K562 (cell line): ENCODE results near the gene CCNL1. TPM values are rescaled to one million over a fixed set of nuclear protein-coding genes. Genes with fewer than 3 reads are reported as not detected.

Source experiments
- ARNT ChIP-seq, 2 experiments: fragments of 450-650 bp; IDR thresholded peaks; 2 replicates each; pipeline ENCODE4 v1.6.1; 2016; ENCODE audit warnings: mild to moderate bottlenecking in 1 of 2
- ATF1 ChIP-seq, 2 experiments: fragments of 450-650 bp in 1 of 2; IDR thresholded peaks; 2 replicates each; pipeline ENCODE4 v1.6.1; 2016; ENCODE audit warnings: missing compliant biosample characterization in 1 of 2, missing genetic modification characterization in 1 of 2
- CXXC5 ChIP-seq: fragments of 250-450 bp; sonication (Bioruptor Pico); IDR thresholded peaks from 2 replicates; pipeline ENCODE4 v1.8.0; 2022; ENCODE audit warnings: inconsistent platforms, mild to moderate bottlenecking, moderate library complexity
- PTRF ChIP-seq: fragments of 450-650 bp; IDR thresholded peaks from 2 replicates; pipeline ENCODE4 v1.6.1; 2016; ENCODE audit warnings: mild to moderate bottlenecking, missing genetic modification characterization, missing compliant biosample characterization
- ZBTB2 ChIP-seq: fragments of 450-650 bp; IDR thresholded peaks from 2 replicates; pipeline ENCODE4 v1.6.1; 2016; ENCODE audit warnings: antibody characterized with exemption
- ZNF512 ChIP-seq: IDR thresholded peaks from 2 replicates; pipeline ENCODE4 v1.6.1; 2016; ENCODE audit warnings: missing genetic modification characterization, missing compliant biosample characterization
- ZNF584 ChIP-seq: fragments of 200-800 bp; sonication (Bioruptor generic); IDR thresholded peaks from 2 replicates; pipeline ENCODE4 v1.6.1; 2016; ENCODE audit warnings: low read depth, mild to moderate bottlenecking, missing genetic modification characterization, missing compliant biosample characterization
- ZNF639 ChIP-seq, 2 experiments: fragments of 200-800 bp in 1 of 2; sonication (Bioruptor generic) in 1 of 2; sonication (generic) in 1 of 2; formaldehyde crosslinking in 1 of 2; IDR thresholded peaks in 1 of 2; conservative IDR thresholded peaks in 1 of 2; 2 replicates each; pipeline versions ENCODE4 v1.5.0 to v1.6.1; 2016 to 2020; ENCODE audit warnings: missing compliant biosample characterization in 1 of 2, missing genetic modification characterization in 1 of 2, missing genetic modification reagents in 1 of 2
- ZNF740 ChIP-seq, 3 experiments: fragments of 200-800 bp in 1 of 3; sonication (Bioruptor generic) in 1 of 3; sonication (generic) in 1 of 3; formaldehyde crosslinking in 1 of 3; IDR thresholded peaks; 2 replicates each; pipeline versions ENCODE4 v1.6.1 to v1.8.0; 2016 to 2022; ENCODE audit warnings: mild to moderate bottlenecking in 2 of 3, missing compliant biosample characterization in 2 of 3, missing genetic modification characterization in 2 of 3, missing genetic modification reagents in 1 of 3
- polyA plus RNA-seq, 8 experiments: library from polyadenylated mRNA; depleted of rRNA in 4 of 8; stranded (reverse) in 5 of 8; unstranded in 3 of 8; fragments of >200 nt; fragmentation: Nextera tagmentation in 2 of 8; fragmentation: Illumina TruSeq in 1 of 8; extraction: Ambion mirVana in 2 of 8; extraction: Trizol in 1 of 8; gene quantifications; 2 replicates each; pipeline versions ENCODE4 v1.2.1 to v1.2.3, GENCODE V29; 2011 to 2014; ENCODE audit warnings: inconsistent platforms in 1 of 8, missing spikeins in 1 of 8
- total RNA-seq, 7 experiments: library from RNA; depleted of rRNA in 6 of 7; stranded (reverse); fragments of >200 nt in 6 of 7; fragmentation: Illumina TruSeq in 2 of 7; extraction: Trizol in 2 of 7; gene quantifications; 2 replicates each; pipeline versions ENCODE4 v1.2.1 to v1.2.3, GENCODE V29; 2011 to 2021; ENCODE audit warnings: low replicate concordance in 1 of 7

The CCNL1 gene
- total and polyA plus RNA-seq, 9 of the 15 experiments (the other 6 are each of a cell fraction or from before 2014, with no cell fraction given): 16.1 to 186 (median 132) TPM

- no peak for TF ChIP-seq PTRF (tag)
- peak; percentile 37; the same call in 1 of the 2 replicates for TF ChIP-seq ZNF584
- no peak for TF ChIP-seq ZBTB2
- no peak for TF ChIP-seq ZNF512 (tag)
- no peak for TF ChIP-seq ARNT (IDR thresholded peaks at IDR 0.05)
- no peak for TF ChIP-seq ZNF740 (CRISPR knock-in tag; IDR thresholded peaks at IDR 0.05)
- no peak for TF ChIP-seq ZNF740 (tag; IDR thresholded peaks at IDR 0.05)
- TF ChIP-seq CXXC5 (CRISPR knock-in tag): peak; percentile 37; the same call in 1 of the 2 replicates
- 0 out of 4 replicates have a peak, but pooled peaks of 1 of the 2 experiments have one; percentile 31 for TF ChIP-seq ZNF639 (CRISPR knock-in tag; conservative IDR thresholded peaks at IDR 0.05 in 1 of 2, IDR thresholded peaks at IDR 0.05 in 1 of 2)
- no peak for TF ChIP-seq ATF1 (CRISPR knock-in tag; IDR thresholded peaks at IDR 0.05)
- no peak for TF ChIP-seq ATF1 (tag; IDR thresholded peaks at IDR 0.05)
These were observed 30.0 kb downstream of the CCNL1 start (continued) for GRCh38 chr3:157129803-157130466.
